Cardiac fibroblast (primary cell): ENCODE data around the gene BBS7.

ENCODE experiments used
- DNase-seq, 2 donors: peaks; one replicate each; pipeline versions ENCODE4 v3.0.0 to v3.0.0-alpha.2; 2010; ENCODE audit warnings: low read depth in 2 of 2
- H3K4me3 ChIP-seq, 2 donors: replicated peaks in 1 of 2; 1 replicate in 1 of 2; 2 replicates in 1 of 2; pipeline ENCODE4 v1.5.1; 2011; ENCODE audit warnings: low read depth in 2 of 2, low read length in 2 of 2, mild to moderate bottlenecking in 2 of 2, moderate library complexity in 1 of 2
- CTCF ChIP-seq: IDR thresholded peaks from one replicate; pipeline ENCODE4 v1.5.1; 2011; ENCODE audit warnings: low read depth, mild to moderate bottlenecking, low read length, inconsistent platforms

BBS7 gene

GRCh38 chr4:121888134-121888533 lies 17.9 kb upstream of the BBS7 start:
- TF ChIP-seq CTCF = no peak
- no peak for DNase-seq
- H3K4me3 ChIP-seq = no peak overlapping the region

GRCh38 chr4:121885115-121885514 lies 14.8 kb upstream of the BBS7 start:
- no peak overlapping the region for H3K4me3 ChIP-seq
- no peak for DNase-seq
- no peak for TF ChIP-seq CTCF

GRCh38 chr4:121881158-121881557 lies 10.9 kb upstream of the BBS7 start:
- H3K4me3 ChIP-seq = no peak overlapping the region
- DNase-seq = no peak
- TF ChIP-seq CTCF = no peak

GRCh38 chr4:121879135-121879534 lies 8.9 kb upstream of the BBS7 start:
- H3K4me3 ChIP-seq = no peak overlapping the region
- DNase-seq = no peak
- no peak for TF ChIP-seq CTCF

GRCh38 chr4:121877041-121877773 lies 6.9 kb upstream of the BBS7 start:
- no peak for DNase-seq
- TF ChIP-seq CTCF = no peak
- H3K4me3 ChIP-seq = no peak overlapping the region

- no peak overlapping the region for H3K4me3 ChIP-seq
- no peak for TF ChIP-seq CTCF
- no peak for DNase-seq
Measured at GRCh38 chr4:121876070-121876469, 5.8 kb upstream of the BBS7 start.

GRCh38 chr4:121875652-121876051 lies 5.4 kb upstream of the BBS7 start:
- H3K4me3 ChIP-seq = no peak overlapping the region
- no peak for TF ChIP-seq CTCF
- DNase-seq = no peak
